ENCODE measurements around the gene SPATS2L.

SPATS2L gene

GRCh38 chr2:200525882-200526651 lies 219.6 kb downstream of the SPATS2L start, which contains the start of gene SGO2:
Gene SGO2 (plus strand): TSS chr2:200526207. CDS start chr2:200532976, 6,769 bp downstream.
- no peaks in the 10 kb centered on the region for H3K4me1 ChIP-seq (ENCODE audit: insufficient read depth, insufficient read length)
- H3K9me3 ChIP-seq (ENCODE audit: insufficient read depth, low read length), result no peaks in the 10 kb centered on the region
- no peaks in the 10 kb centered on the region for H3K36me3 ChIP-seq (ENCODE audit: insufficient read depth, insufficient read length, low read length)
- no peaks in the 10 kb centered on the region for H3K27me3 ChIP-seq (ENCODE audit: insufficient read depth, insufficient read length)
- H3K4me3 ChIP-seq (ENCODE audit: insufficient read length, low read depth), result peak within 1 kb of the TSS; percentile 82
- peak within 1 kb of the TSS; percentile 87 for H3K9ac ChIP-seq (ENCODE audit: insufficient read length, low read depth)
- peak; percentile 86 for DNase-seq (ENCODE audit: low read depth, low spot score)
- TF ChIP-seq SUZ12 (IDR thresholded peaks at IDR 0.05; ENCODE audit: extremely low read depth, insufficient read depth, insufficient read length) (no peak), ZNF274 (IDR thresholded peaks at IDR 0.05; ENCODE audit: low read depth, low read length) (no peak), YY1 (IDR thresholded peaks at IDR 0.05; ENCODE audit: insufficient read depth, insufficient read length) (no peak)

GRCh38 chr2:200528228-200528627 lies 221.7 kb downstream of the SPATS2L start:
- no peak overlapping the region for H3K9ac ChIP-seq (ENCODE audit: insufficient read length, low read depth)

More at GRCh38 chr2:200528228-200528627, 221.7 kb downstream of the SPATS2L start:
- no peak for TF ChIP-seq SUZ12 (IDR thresholded peaks at IDR 0.05; ENCODE audit: extremely low read depth, insufficient read depth, insufficient read length)
- no peak for TF ChIP-seq YY1 (IDR thresholded peaks at IDR 0.05; ENCODE audit: insufficient read depth, insufficient read length)
- TF ChIP-seq ZNF274 (IDR thresholded peaks at IDR 0.05; ENCODE audit: low read depth, low read length), result no peak
- no peaks in the 10 kb centered on the region for H3K27me3 ChIP-seq (ENCODE audit: insufficient read depth, insufficient read length)
- peaks cover 4% of the 10 kb centered on the region for H3K36me3 ChIP-seq (ENCODE audit: insufficient read depth, insufficient read length, low read length)
- H3K4me1 ChIP-seq (ENCODE audit: insufficient read depth, insufficient read length), result no peaks in the 10 kb centered on the region
- no peak overlapping the region for H3K4me3 ChIP-seq (ENCODE audit: insufficient read length, low read depth)
- H3K9me3 ChIP-seq (ENCODE audit: insufficient read depth, low read length), result no peaks in the 10 kb centered on the region
- no peak for DNase-seq (ENCODE audit: low read depth, low spot score)

Measured in NT2/D1 (cell line).